Fibroblast of mammary gland (primary cell): ENCODE measurements around the gene RBMS3.

Source experiments
- DNase-seq: peaks from one replicate; pipeline ENCODE4 v3.0.0-alpha.2; 2010; ENCODE audit warnings: low read depth
- H3K4me3 ChIP-seq: 2 replicates; pipeline ENCODE4 v1.5.1; 2011; ENCODE audit warnings: low read depth, mild to moderate bottlenecking, low read length, moderate library complexity; ENCODE audit not compliant: control insufficient read depth
- TF ChIP-seq, protein P1 (sequence below): conservative IDR thresholded peaks from 2 replicates; pipeline ENCODE4 v1.5.1; 2011; ENCODE audit warnings: low read depth, low read length, inconsistent platforms; ENCODE audit not compliant: control insufficient read depth, insufficient read depth

RBMS3 gene

DNA sequence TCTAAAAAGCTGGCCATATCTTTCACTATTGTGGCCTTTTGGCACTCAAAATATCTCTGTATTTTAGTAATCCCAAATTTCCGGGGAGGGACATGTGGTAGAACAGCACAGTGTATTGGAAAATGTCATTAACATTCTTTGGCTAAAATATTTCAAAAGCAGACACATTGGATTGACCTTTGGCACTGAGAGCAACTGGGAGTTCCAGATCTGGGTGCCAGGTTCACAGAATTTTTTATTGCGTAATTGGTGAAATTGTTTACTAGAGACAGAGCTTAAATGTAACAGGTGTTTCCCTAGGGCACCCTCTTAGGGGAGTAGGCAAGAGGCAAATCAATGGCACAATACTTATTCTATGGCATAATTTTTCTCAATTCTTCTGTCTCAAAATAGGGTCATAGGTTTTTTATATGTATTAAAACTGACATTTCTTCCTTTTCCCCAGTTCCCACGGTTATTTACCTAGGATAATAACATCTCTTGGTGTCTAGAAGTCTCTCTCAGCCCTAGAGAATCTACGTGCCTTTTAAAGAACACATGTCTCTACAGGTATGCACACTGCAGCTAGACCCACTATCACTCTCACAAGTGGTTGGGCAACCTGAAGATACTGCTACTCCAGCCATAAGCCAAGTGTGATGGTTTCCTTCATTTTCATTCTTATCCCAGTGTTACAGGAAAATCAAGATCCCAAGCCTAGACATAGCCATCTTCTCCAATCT is 10.6 kb downstream of the RBMS3 start:
- no peak for DNase-seq
- TF ChIP-seq, protein P1, sequence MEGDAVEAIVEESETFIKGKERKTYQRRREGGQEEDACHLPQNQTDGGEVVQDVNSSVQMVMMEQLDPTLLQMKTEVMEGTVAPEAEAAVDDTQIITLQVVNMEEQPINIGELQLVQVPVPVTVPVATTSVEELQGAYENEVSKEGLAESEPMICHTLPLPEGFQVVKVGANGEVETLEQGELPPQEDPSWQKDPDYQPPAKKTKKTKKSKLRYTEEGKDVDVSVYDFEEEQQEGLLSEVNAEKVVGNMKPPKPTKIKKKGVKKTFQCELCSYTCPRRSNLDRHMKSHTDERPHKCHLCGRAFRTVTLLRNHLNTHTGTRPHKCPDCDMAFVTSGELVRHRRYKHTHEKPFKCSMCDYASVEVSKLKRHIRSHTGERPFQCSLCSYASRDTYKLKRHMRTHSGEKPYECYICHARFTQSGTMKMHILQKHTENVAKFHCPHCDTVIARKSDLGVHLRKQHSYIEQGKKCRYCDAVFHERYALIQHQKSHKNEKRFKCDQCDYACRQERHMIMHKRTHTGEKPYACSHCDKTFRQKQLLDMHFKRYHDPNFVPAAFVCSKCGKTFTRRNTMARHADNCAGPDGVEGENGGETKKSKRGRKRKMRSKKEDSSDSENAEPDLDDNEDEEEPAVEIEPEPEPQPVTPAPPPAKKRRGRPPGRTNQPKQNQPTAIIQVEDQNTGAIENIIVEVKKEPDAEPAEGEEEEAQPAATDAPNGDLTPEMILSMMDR, result no peak
- no peak overlapping the region for H3K4me3 ChIP-seq

DNA sequence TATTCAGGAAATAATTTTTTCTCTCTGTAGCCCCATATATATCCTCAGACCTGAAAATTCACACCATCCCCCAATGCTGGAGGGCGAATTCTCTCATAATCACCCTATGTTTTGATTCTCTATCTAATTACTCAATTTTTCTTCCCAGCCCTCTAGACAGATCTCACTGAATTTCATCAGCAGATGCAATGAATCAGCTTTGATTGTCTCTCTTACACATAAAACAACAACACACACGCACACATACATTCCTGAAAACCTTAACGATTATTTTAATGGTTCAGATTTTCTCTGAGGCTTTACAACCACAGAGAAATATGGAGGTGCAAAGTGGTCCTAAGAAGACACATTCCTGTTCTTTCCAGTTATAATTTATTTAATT is 11.1 kb downstream of the RBMS3 start:
- no peak overlapping the region for H3K4me3 ChIP-seq
- no peak for DNase-seq
- TF ChIP-seq, protein P1, result no peak

DNA sequence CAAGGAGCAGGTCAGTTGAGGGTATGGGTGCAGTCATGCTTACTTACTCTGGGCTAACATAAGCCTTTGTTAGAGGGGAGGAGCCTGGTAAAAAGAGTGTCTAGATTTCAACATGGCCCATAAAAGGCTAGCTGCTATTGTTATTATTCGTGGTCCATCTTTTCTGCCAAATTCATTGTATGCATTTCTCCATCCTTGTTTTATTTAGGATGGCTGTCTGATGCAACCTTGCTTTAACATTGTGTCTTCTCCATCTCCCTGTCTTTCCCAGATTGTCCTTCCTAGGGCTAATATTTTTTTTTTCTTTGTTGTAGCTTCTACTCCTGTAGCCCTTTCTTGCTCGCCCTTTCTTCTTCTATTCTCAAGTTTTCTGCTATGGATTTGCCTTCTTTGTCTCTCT is 12.6 kb downstream of the RBMS3 start:
- TF ChIP-seq, protein P1, result no peak
- DNase-seq, result no peak
- H3K4me3 ChIP-seq, result no peak overlapping the region

DNA sequence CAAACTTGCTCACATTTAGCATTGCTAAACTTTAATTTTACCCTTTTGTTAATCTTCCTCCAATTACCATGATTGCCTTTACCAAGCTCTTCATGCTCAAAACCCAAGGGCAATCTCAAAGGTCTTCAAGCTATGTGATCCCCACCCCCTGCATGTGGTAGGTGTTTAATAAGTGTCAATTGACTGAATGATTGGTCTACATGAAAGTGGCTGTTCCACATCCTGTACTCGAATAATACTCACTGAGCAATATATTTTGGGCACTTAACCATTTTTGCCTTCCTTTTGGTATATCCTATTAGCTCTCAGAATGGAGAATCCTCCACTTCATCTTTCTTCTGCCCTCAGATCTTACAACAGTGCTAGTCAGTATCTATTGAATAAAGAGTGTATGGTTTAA is 17.1 kb downstream of the RBMS3 start:
- no peak for DNase-seq
- no peak overlapping the region for H3K4me3 ChIP-seq
- TF ChIP-seq, protein P1, result no peak

DNA sequence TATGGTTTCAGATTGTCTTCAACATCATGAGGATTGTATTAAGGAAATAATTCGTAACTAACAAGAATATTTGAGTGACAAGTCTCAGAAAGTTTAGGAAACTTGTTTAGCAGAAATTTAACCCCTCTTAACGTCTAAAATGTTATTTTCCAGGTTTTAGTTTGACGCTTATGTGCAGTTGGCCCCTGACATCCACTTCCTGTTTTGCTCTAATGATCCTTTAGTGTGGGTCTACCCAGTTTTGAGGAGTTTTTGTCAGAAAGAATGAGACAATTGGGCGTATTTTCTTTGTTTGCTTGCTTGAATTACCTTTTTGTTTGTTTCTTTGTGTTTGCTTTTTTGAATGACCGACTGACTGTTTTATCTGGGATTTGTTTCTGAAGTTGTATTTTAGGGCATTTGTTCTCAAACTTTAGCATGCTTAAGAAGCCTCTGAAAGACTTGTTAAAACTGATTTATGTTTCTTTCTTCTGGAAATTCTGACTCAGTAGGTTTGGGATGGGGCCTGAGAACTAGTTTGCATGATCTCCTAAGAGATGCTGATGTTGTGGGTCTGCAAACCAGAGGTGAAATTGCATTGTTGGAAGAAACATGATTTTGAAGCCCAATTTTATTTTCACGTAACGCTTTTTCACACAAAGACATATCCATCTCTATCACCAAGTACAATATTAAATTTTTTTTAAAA is 20.6 kb downstream of the RBMS3 start:
- H3K4me3 ChIP-seq, result no peak overlapping the region
- DNase-seq, result no peak
- TF ChIP-seq, protein P1, result no peak

DNA sequence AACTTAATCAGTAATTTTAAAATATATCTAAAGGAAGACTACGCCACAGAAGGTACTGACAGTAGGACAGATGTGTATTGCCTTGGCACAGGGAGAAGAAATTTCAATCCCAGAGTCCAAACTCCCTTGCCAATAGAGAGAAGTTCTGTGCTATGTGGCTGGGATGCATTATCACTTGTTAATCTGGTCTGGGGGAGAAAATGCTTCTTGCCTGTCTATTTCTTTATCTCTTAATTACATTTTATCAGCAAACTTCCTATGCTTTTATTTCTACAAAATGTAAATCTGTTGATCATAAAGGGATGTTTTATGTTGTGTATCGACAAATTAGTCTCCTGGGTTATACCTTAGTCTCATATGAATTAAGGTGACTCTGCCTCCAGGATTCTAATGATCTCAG is 21.7 kb downstream of the RBMS3 start:
- H3K4me3 ChIP-seq, result no peak overlapping the region
- TF ChIP-seq, protein P1, result no peak
- DNase-seq, result no peak
